NCI-H446 (cell line): ENCODE data around the gene FN1.

Experiments used
- DNase-seq, 2 experiments: peaks; one replicate each; lab custom pipeline; 2025; lab: John Stamatoyannopoulos, UW

Gene FN1

DNA sequence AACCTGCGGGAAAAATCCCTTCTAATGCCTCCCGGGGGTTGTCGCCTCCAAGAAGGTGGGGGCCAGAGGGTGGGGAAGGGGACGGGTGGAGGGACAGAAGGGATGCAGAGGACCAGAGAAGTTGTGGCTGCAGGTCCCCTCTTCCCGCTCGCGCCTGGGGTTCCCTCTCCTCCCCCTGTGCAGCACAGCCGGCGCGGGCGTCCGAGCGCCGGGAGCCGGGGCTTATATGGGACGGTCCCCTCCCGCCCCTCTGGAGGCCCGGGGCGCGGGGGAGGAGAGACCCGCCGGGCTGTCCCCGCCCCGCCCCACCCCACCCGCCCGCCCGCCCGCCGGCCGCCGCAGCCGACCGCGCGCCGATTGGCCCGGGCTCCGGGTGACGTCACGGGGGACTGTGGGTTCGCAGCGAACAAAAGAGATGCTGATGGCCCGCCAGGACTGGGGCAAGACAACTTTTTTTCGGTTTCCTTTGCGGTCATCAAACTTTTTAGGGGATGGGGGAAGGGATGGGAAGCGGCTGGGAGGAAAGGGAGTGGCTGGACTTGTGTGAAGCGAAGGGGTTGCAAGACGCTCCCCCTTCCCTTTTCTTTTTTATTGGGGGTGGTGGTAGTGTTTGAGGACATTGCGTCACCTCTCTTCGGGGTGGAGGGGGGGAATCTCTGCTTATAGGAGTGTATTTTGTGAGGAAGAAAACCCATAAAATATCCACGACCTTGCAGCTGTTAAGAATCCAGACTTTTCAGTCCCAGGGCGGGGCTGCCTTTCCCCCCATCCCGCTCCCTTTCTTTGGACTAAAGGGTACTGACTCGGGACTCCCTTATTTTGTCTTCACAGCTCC is at the start of gene FN1:
TSS of gene FN1 (minus strand) at position 199 of the 835 bp plus-strand sequence. CDS start 266 bp downstream, outside the sequence.
- DNase-seq, result peak in 1 of 2 experiments; percentile 73

- DNase-seq, result no peak
Measured at GRCh38 chr2:215485032-215485431, 49.2 kb upstream of the FN1 start.

GRCh38 chr2:215484570-215484969 is 48.7 kb upstream of the FN1 start:
- no peak for DNase-seq

DNA sequence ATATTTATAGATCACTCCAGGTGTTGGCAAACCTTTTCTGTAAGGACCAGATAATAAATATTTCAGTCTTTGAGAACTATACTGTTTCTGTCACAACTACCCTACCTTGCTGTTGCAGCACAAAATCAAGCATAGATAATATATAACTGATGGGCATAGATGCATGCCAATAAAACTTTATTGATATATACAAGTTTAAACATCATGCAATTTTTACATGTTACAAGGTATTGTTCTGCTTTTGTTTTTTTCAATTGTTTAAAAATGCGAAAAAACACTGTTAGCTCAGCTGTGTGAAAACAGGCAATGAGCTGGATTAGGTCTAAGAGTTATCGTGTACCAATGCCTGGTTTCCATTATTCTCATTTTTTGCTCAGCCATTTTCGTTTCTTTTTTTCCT is 47.6 kb upstream of the FN1 start:
- no peak for DNase-seq

GRCh38 chr2:215479536-215480240 is 43.8 kb upstream of the FN1 start:
- no peak for DNase-seq

DNA sequence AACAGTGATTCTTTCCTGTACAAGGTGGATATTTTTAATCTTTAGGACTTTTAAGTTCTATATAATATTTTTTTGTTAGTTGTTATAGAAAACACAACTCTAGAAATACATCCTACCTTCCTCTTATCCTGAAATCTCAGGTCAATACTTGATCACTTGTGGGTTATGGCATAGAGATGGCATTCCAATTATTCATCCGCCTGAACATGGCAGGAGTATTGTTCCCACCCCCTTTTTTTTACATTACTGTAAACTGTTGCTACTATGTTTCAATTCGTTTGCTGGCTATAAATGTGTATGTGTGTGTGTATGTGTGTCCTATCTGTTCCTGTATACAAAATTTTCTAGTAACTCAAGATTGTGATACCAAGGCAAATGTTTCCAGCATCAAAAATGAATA is 43.3 kb upstream of the FN1 start:
- DNase-seq, result no peak

GRCh38 chr2:215476424-215476823 is 40.6 kb upstream of the FN1 start:
- DNase-seq, result no peak

GRCh38 chr2:215466097-215466909 is 30.4 kb upstream of the FN1 start:
- no peak for DNase-seq

DNA sequence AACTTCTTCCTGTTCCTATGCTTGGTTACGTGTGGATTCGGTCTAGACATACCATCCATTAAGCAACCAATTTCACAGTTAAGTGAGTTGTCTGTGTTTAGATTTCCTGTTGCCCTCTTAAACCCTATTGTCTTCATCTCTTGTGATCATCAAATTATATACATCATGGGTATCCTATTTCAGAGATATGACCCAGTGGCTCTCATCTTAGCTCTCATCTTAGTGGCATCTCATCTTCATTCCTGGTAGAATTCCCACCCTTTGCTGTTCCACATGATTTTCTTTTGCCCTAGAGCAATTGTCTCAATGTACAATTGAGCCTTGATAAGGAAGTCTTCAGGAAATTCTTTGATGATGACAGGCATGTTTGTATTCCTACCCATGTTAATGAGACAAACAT is 29.4 kb upstream of the FN1 start:
- no peak for DNase-seq

DNA sequence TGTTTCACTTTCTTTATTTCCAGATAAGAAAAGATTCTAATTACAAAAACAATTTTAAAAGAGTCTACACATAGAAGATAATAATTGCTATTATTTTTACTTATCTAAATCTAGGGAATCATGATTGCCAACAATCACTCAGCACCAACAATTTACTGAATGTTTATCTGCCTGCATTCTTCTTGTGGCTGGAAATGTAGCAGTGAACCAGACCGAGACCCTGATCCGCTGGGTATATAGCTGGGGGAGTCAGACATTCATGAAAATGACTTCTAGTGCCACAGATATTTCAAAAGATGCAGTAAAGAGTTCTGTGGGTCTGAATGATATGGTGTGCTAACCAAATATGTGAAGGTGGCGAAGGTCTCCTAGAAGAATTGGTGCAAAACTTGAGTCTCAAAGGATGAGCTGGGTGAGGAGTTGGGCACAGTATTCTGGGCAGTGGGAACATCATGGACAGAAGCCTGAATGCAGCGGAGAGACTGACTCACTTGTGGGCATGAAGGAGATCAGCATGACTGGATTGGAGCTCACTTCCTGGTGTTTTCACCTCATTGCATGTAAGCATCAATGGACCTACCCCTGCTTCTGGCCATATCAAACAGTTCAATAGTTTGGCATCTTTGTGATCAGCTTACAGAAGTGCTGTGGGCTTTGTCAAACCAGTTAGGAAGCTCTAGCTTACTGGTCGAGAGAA is 26.1 kb upstream of the FN1 start:
- DNase-seq, result no peak

DNA sequence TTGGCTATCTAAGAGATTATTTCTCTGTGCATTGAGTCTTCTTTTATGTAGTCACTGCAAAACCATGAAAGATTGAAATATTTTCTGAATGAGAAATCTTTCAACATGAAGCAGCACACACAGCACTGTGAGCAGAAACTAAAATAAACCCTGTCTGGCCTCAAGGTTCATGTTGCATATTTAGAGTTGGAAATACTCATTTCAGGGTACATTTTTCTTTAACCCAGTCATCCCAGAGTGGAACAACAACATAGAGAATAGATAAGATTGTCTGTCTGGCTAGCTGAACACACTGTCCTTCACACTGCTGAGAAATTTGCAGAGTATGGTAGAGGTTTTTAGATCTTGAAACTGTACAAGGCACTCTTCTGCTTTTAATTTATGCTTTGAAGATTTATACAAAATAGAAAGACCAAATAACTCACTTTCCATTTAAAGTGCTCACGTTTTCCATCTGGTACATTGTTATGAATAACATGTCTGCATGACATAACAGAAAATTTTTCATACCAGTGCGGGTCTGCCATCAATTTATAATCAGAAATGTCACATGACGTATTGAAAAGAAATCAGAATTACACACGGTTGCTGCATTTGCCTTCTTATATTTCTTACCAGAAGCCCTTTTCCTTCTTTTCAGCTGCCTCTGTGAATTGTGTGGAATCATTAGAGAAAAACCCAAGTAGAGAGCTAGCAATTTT is 25.0 kb upstream of the FN1 start:
- DNase-seq, result no peak

GRCh38 chr2:215455958-215456357 is 20.1 kb upstream of the FN1 start:
- DNase-seq, result no peak

- DNase-seq, result peak in 1 of 2 experiments; percentile 48
Measured at GRCh38 chr2:215454519-215455246, 18.8 kb upstream of the FN1 start.

- no peak for DNase-seq
Measured at GRCh38 chr2:215452725-215453124, 16.9 kb upstream of the FN1 start.

DNA sequence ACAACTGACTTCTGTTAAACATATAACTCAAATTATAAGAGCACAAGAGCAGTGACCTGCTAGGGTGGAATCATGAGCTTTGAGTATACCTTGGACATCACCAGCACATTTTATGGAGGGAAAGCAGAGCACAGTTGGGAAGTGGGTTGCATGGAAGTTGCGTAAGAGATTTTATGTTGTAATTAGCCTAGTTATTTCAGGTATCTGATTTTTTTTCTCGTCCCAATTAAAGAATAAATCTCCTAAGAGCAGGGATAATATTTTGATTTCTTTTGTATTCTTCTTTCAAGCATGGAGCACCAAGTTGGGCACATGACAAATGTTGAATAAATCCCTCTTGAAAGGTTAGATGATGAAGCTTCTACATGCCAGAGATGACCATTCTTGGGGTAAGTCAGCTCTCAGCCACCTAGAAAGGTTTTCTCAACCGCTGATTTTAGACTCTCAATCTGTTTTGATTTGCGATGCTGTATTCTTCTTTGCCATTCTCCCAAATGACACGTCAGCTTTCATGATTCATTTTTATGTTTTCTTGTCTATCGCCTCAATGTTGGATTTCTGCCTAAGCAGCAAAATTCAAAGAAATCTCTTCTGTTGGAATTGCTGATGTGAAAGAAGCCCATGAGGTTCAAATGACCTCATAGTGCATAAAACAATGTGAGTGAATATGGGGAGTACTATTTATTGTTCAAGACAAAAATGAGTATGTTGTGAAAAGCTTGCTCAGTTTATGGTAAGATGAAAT is 15.3 kb upstream of the FN1 start:
- DNase-seq, result no peak

DNA sequence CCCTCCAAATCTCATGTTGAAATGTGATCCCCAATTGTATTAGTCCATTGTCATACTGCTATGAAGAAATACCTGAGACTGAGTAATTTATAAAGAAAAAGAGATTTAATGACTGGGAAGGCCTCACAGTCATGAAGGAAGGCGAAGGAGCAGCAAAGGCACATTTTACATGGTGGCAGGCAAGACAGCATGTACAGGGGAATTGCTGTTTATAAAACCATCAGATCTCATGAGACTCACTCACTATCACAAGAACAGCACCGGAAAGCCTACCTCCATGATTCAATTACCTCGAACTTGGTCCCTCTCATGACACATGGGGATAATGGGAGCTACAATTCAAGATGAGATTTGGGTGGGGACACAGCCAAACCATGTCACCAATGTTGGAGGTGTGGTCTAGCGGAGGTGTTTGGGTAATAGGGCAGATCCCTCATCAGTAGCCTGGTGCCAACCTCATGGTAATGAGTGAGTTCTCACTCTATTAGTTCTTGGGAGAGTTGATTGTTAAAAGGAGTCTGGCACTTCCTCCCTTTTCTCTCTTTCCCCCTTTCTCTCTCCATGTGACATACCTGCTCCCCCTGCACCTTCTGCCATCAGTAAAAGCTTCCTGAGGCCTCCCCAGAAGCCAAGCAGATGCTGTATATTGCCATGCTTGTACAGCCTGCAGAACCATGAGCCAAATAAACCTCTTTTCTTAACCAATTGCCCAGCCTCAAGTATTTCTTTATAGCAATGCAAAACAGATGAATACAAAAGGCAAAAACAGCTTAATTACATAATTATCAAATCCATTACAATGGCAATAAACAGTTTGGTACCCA is 14.5 kb upstream of the FN1 start:
- no peak for DNase-seq

- DNase-seq, result no peak
Measured at GRCh38 chr2:215447673-215448081, 11.8 kb upstream of the FN1 start.

DNA sequence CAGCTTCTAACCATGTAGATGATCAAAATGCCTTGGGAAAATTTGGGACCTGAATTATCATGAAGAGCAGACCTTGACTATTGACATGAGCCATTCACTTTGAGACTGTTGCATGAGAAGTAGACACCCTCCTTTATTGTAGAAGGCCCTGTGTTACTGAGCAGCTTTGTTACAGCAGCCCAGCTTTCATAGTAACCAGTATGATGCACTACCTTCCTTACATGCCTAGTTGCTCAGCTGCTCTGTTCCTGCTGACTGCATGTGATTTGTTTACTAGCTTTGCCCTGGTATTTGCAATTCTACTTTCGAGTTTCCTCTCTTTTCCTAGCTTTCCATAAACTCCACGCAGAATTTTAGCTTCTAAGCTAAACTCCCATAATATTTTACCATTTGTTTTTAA is 11.2 kb upstream of the FN1 start:
- DNase-seq, result no peak

GRCh38 chr2:215442401-215442787 is 6.5 kb upstream of the FN1 start:
- no peak for DNase-seq
